GM23338 (cell line): ENCODE results near the gene TRIOBP. TPM values are rescaled to one million over a fixed set of nuclear protein-coding genes. Genes with fewer than 3 reads are reported as not detected.

Experiments used
- ATAC-seq: fragments of 200-7000 bp; cut with Tn5 transposase; 3 replicates; pipeline ENCODE4 v1.9.1; 2020
- DNase-seq: peaks from one replicate; pipeline ENCODE4 v3.0.0-alpha.2; 2015; ENCODE audit warnings: low spot score
- H2AFZ ChIP-seq: fragments of 200-600 bp; sonication (generic); 2 replicates; pipeline ENCODE4 v1.8.0; 2016; ENCODE audit warnings: antibody characterized with exemption, mild to moderate bottlenecking, moderate library complexity
- H3F3A ChIP-seq: fragments of 200-600 bp; sonication (generic); replicated peaks from 2 replicates; pipeline ENCODE4 v1.8.0; 2017; ENCODE audit warnings: antibody characterized with exemption, mixed run types, low read depth
- H3K27ac ChIP-seq: fragments of 200-600 bp; sonication (generic); 2 replicates; pipeline ENCODE4 v1.6.1; 2016; ENCODE audit warnings: low read depth
- H3K27me3 ChIP-seq: fragments of 200-600 bp; sonication (generic); 2 replicates; pipeline ENCODE4 v1.8.0; 2016; ENCODE audit warnings: mild to moderate bottlenecking, mixed run types, moderate library complexity; ENCODE audit not compliant: insufficient read depth
- H3K36me3 ChIP-seq: fragments of 200-600 bp; sonication (generic); 2 replicates; pipeline ENCODE4 v1.8.0; 2016; ENCODE audit warnings: mild to moderate bottlenecking; ENCODE audit not compliant: insufficient read depth
- H3K4me1 ChIP-seq: fragments of 200-600 bp; sonication (generic); 2 replicates; pipeline ENCODE4 v1.8.0; 2016; ENCODE audit warnings: mild to moderate bottlenecking, moderate library complexity; ENCODE audit not compliant: insufficient read depth
- H3K4me2 ChIP-seq: fragments of 200-600 bp; sonication (generic); 2 replicates; pipeline ENCODE4 v1.7.1; 2017; ENCODE audit warnings: mixed run types
- H3K4me3 ChIP-seq: fragments of 200-600 bp; sonication (generic); 2 replicates; pipeline ENCODE4 v1.6.1; 2016; ENCODE audit warnings: mixed run types
- H3K79me2 ChIP-seq: fragments of 200-600 bp; sonication (generic); replicated peaks from 2 replicates; pipeline ENCODE4 v1.8.0; 2017; ENCODE audit warnings: mild to moderate bottlenecking; ENCODE audit not compliant: insufficient read depth
- H3K9me2 ChIP-seq: fragments of 200-600 bp; sonication (generic); 2 replicates; pipeline ENCODE4 v1.8.0; 2017; ENCODE audit not compliant: insufficient read depth
- H4K20me1 ChIP-seq: fragments of 200-600 bp; sonication (generic); replicated peaks from 2 replicates; pipeline ENCODE4 v1.8.0; 2017; ENCODE audit warnings: mild to moderate bottlenecking; ENCODE audit not compliant: insufficient read depth
- H3K27ac Mint-ChIP-seq: 2 replicates; pipeline ENCODE4 v1.8.0; 2020; ENCODE audit warnings: inconsistent platforms, mild to moderate bottlenecking, moderate library complexity, mixed read lengths
- H3K27me3 Mint-ChIP-seq: 3 replicates; pipeline ENCODE4 v1.8.0; 2022; ENCODE audit warnings: low read depth, mild to moderate bottlenecking, moderate library complexity, mixed read lengths, inconsistent platforms; ENCODE audit not compliant: insufficient read depth, poor library complexity
- H3K36me3 Mint-ChIP-seq: 3 replicates; pipeline ENCODE4 v1.8.0; 2021; ENCODE audit warnings: low read depth, mild to moderate bottlenecking, inconsistent platforms, moderate library complexity, mixed read lengths
- H3K4me1 Mint-ChIP-seq: 3 replicates; pipeline ENCODE4 v1.8.0; 2020; ENCODE audit warnings: mild to moderate bottlenecking, inconsistent platforms, mixed read lengths
- H3K4me3 Mint-ChIP-seq: 3 replicates; pipeline ENCODE4 v1.8.0; 2021; ENCODE audit warnings: moderate library complexity, mild to moderate bottlenecking, inconsistent platforms, mixed read lengths
- H3K9me3 Mint-ChIP-seq: 3 replicates; pipeline ENCODE4 v1.8.0; 2020; ENCODE audit warnings: moderate library complexity, mild to moderate bottlenecking, inconsistent platforms, mixed read lengths
- EZH2 ChIP-seq: fragments of 200-600 bp; sonication (generic); IDR thresholded peaks from one replicate; pipeline ENCODE4 v1.8.0; 2017; ENCODE audit warnings: antibody characterized with exemption, mild to moderate bottlenecking, low read depth; ENCODE audit not compliant: unreplicated experiment
- EZH2phosphoT487 ChIP-seq: fragments of 200-600 bp; sonication (generic); IDR thresholded peaks from one replicate; pipeline ENCODE4 v1.8.1; 2018; ENCODE audit warnings: antibody characterized with exemption; ENCODE audit not compliant: unreplicated experiment
- JUNB ChIP-seq: IDR thresholded peaks from one replicate; pipeline ENCODE4 v1.6.1; 2016; ENCODE audit warnings: antibody characterized with exemption; ENCODE audit not compliant: unreplicated experiment
- NANOG ChIP-seq: IDR thresholded peaks from 2 replicates; pipeline ENCODE4 v1.6.1; 2016; ENCODE audit warnings: antibody characterized with exemption, borderline replicate concordance
- ZNF331 ChIP-seq: fragments of 250-450 bp; sonication (Bioruptor Pico); IDR thresholded peaks from 2 replicates; pipeline ENCODE4 v1.5.0; 2020; ENCODE audit warnings: low read depth, mild to moderate bottlenecking, moderate library complexity
- polyA plus RNA-seq: library from polyadenylated mRNA; unstranded; fragments of >200 nt; fragmentation: Nextera tagmentation; extraction: Ambion mirVana; gene quantifications from 2 replicates; pipeline ENCODE4 v1.2.1, GENCODE V29; 2016
- total RNA-seq: library from RNA; depleted of rRNA; stranded (reverse); fragments of >200 nt; shearing (Covaris generic); gene quantifications from 2 replicates; pipeline ENCODE4 v1.2.3, GENCODE V29; 2014
- TF ChIP-seq, protein P1 (sequence below): IDR thresholded peaks from 2 replicates; pipeline ENCODE4 v1.6.1; 2016; ENCODE audit warnings: antibody characterized with exemption
- TF ChIP-seq, protein P2 (sequence below): IDR thresholded peaks from one replicate; pipeline ENCODE4 v1.6.1; 2018; ENCODE audit warnings: antibody characterized with exemption; ENCODE audit not compliant: unreplicated experiment
- TF ChIP-seq, protein P3 (sequence below): fragments of 250-450 bp; sonication (Bioruptor Pico); IDR thresholded peaks from 2 replicates; pipeline ENCODE4 v1.5.0; 2020; ENCODE audit warnings: mild to moderate bottlenecking, moderate library complexity

Gene TRIOBP
- total and polyA plus RNA-seq, 2 experiments from 2014 or later = 21.4 to 48.4 TPM

DNA sequence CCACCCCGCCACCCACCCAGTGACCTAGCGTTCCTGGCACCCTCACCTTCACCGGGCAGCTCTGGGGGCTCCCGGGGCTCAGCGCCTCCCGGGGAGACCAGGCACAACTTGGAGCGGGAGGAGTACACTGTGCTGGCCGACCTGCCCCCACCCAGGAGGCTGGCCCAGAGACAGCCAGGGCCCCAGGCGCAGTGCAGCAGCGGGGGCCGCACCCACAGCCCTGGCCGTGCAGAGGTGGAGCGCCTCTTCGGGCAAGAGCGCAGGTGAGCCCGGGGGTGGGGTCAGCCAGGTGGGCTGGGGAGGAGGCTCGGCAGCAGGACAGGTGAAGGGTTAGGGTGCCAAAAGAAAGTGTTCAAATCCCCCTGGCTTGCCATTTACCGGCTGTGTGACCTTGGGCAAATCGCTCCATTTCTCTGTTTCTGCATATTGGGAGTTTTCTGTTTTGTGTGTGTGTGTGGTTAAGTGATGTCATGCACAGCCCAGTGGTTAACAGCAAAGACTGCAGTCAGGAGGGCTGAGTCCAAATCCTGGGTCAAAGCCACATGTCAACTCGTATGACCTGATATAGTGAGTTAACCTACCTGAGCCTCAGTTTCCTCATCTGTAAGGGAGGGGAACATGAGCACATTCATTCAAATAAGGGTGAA, 29.5 kb downstream of the TRIOBP start:
- H3K4me3 Mint-ChIP-seq = no peak overlapping the region
- no peaks in the 10 kb centered on the region for H3K36me3 ChIP-seq
- peaks cover 3% of the 10 kb centered on the region for H4K20me1 ChIP-seq
- H3K9me2 ChIP-seq = no peaks in the 10 kb centered on the region
- H3K27ac ChIP-seq = no peak overlapping the region
- peaks cover 28% of the 10 kb centered on the region for H3K36me3 Mint-ChIP-seq
- H3K9me3 Mint-ChIP-seq = peaks cover 7% of the 10 kb centered on the region; the same call in 2 of the 3 replicates
- no peak overlapping the region for H3K27ac Mint-ChIP-seq
- no peaks in the 10 kb centered on the region for H3K79me2 ChIP-seq
- no peaks in the 10 kb centered on the region for H3F3A ChIP-seq
- H3K4me2 ChIP-seq = no peak overlapping the region
- H3K27me3 ChIP-seq = peaks cover 4% of the 10 kb centered on the region; the same call in 1 of the 2 replicates
- TF ChIP-seq, protein P1, sequence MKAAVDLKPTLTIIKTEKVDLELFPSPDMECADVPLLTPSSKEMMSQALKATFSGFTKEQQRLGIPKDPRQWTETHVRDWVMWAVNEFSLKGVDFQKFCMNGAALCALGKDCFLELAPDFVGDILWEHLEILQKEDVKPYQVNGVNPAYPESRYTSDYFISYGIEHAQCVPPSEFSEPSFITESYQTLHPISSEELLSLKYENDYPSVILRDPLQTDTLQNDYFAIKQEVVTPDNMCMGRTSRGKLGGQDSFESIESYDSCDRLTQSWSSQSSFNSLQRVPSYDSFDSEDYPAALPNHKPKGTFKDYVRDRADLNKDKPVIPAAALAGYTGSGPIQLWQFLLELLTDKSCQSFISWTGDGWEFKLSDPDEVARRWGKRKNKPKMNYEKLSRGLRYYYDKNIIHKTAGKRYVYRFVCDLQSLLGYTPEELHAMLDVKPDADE = no peak
- TF ChIP-seq EZH2 = no peak
- TF ChIP-seq ZNF331 (CRISPR knock-in tag) = no peak
- H3K4me1 ChIP-seq = no peaks in the 10 kb centered on the region
- H3K27me3 Mint-ChIP-seq = peaks cover 24% of the 10 kb centered on the region
- H3K4me3 ChIP-seq = no peak overlapping the region
- ATAC-seq = peak; percentile 37; the same call in 2 of the 3 replicates
- no peak overlapping the region for H2AFZ ChIP-seq
- no peaks in the 10 kb centered on the region; the same call in 2 of the 3 replicates for H3K4me1 Mint-ChIP-seq
- no peak for DNase-seq

DNA sequence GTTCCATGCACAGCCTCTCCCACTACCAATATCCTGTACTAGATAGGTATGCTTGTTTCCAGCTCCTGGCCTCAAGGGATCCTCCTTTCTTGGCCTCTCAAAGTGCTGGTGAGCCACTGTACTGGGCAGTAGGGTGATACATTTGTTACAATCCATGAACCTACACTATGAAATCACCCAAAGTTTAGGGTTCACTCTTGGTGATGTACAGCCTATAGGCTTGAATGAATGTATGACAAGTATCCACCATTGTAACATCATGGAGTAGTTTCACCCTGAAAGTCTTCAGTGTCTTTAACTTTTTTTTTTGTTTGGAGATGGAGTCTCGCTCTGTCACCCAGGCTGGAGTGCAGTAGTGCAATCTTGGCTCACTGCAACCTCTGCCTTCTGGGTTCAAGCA, 31.8 kb downstream of the TRIOBP start:
- Mint-ChIP-seq H3K9me3 (peaks cover 3% of the 10 kb centered on the region; the same call in 2 of the 3 replicates), H3K36me3 (peaks cover 16% of the 10 kb centered on the region), H3K4me3 (no peak overlapping the region), H3K27me3 (peaks cover 22% of the 10 kb centered on the region), H3K27ac (no peak overlapping the region), H3K4me1 (no peaks in the 10 kb centered on the region; the same call in 2 of the 3 replicates)
- Histone ChIP-seq H2AFZ (no peak overlapping the region), H3K27me3 (peaks cover 20% of the 10 kb centered on the region), H3F3A (no peaks in the 10 kb centered on the region), H3K36me3 (no peaks in the 10 kb centered on the region), H3K27ac (no peak overlapping the region), H4K20me1 (peaks cover 3% of the 10 kb centered on the region), H3K9me2 (no peaks in the 10 kb centered on the region), H3K79me2 (no peaks in the 10 kb centered on the region), H3K4me1 (no peaks in the 10 kb centered on the region), H3K4me2 (no peak overlapping the region), H3K4me3 (no peak overlapping the region)
- DNase-seq = no peak
- ATAC-seq = no peak
- TF ChIP-seq JUNB (no peak), ZNF331 (CRISPR knock-in tag) (no peak), NANOG (no peak), EZH2phosphoT487 (no peak), EZH2 (no peak)
- TF ChIP-seq, protein P2, sequence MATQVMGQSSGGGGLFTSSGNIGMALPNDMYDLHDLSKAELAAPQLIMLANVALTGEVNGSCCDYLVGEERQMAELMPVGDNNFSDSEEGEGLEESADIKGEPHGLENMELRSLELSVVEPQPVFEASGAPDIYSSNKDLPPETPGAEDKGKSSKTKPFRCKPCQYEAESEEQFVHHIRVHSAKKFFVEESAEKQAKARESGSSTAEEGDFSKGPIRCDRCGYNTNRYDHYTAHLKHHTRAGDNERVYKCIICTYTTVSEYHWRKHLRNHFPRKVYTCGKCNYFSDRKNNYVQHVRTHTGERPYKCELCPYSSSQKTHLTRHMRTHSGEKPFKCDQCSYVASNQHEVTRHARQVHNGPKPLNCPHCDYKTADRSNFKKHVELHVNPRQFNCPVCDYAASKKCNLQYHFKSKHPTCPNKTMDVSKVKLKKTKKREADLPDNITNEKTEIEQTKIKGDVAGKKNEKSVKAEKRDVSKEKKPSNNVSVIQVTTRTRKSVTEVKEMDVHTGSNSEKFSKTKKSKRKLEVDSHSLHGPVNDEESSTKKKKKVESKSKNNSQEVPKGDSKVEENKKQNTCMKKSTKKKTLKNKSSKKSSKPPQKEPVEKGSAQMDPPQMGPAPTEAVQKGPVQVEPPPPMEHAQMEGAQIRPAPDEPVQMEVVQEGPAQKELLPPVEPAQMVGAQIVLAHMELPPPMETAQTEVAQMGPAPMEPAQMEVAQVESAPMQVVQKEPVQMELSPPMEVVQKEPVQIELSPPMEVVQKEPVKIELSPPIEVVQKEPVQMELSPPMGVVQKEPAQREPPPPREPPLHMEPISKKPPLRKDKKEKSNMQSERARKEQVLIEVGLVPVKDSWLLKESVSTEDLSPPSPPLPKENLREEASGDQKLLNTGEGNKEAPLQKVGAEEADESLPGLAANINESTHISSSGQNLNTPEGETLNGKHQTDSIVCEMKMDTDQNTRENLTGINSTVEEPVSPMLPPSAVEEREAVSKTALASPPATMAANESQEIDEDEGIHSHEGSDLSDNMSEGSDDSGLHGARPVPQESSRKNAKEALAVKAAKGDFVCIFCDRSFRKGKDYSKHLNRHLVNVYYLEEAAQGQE = no peak
- TF ChIP-seq, protein P3, sequence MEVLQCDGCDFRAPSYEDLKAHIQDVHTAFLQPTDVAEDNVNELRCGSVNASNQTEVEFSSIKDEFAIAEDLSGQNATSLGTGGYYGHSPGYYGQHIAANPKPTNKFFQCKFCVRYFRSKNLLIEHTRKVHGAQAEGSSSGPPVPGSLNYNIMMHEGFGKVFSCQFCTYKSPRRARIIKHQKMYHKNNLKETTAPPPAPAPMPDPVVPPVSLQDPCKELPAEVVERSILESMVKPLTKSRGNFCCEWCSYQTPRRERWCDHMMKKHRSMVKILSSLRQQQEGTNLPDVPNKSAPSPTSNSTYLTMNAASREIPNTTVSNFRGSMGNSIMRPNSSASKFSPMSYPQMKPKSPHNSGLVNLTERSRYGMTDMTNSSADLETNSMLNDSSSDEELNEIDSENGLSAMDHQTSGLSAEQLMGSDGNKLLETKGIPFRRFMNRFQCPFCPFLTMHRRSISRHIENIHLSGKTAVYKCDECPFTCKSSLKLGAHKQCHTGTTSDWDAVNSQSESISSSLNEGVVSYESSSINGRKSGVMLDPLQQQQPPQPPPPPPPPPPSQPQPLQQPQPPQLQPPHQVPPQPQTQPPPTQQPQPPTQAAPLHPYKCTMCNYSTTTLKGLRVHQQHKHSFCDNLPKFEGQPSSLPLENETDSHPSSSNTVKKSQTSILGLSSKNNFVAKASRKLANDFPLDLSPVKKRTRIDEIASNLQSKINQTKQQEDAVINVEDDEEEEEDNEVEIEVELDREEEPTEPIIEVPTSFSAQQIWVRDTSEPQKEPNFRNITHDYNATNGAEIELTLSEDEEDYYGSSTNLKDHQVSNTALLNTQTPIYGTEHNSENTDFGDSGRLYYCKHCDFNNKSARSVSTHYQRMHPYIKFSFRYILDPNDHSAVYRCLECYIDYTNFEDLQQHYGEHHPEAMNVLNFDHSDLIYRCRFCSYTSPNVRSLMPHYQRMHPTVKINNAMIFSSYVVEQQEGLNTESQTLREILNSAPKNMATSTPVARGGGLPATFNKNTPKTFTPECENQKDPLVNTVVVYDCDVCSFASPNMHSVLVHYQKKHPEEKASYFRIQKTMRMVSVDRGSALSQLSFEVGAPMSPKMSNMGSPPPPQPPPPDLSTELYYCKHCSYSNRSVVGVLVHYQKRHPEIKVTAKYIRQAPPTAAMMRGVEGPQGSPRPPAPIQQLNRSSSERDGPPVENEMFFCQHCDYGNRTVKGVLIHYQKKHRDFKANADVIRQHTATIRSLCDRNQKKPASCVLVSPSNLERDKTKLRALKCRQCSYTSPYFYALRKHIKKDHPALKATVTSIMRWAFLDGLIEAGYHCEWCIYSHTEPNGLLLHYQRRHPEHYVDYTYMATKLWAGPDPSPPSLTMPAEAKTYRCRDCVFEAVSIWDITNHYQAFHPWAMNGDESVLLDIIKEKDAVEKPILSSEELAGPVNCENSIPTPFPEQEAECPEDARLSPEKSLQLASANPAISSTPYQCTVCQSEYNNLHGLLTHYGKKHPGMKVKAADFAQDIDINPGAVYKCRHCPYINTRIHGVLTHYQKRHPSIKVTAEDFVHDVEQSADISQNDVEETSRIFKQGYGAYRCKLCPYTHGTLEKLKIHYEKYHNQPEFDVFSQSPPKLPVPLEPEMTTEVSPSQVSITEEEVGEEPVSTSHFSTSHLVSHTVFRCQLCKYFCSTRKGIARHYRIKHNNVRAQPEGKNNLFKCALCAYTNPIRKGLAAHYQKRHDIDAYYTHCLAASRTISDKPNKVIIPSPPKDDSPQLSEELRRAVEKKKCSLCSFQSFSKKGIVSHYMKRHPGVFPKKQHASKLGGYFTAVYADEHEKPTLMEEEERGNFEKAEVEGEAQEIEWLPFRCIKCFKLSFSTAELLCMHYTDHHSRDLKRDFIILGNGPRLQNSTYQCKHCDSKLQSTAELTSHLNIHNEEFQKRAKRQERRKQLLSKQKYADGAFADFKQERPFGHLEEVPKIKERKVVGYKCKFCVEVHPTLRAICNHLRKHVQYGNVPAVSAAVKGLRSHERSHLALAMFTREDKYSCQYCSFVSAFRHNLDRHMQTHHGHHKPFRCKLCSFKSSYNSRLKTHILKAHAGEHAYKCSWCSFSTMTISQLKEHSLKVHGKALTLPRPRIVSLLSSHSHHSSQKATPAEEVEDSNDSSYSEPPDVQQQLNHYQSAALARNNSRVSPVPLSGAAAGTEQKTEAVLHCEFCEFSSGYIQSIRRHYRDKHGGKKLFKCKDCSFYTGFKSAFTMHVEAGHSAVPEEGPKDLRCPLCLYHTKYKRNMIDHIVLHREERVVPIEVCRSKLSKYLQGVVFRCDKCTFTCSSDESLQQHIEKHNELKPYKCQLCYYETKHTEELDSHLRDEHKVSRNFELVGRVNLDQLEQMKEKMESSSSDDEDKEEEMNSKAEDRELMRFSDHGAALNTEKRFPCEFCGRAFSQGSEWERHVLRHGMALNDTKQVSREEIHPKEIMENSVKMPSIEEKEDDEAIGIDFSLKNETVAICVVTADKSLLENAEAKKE (CRISPR knock-in tag) = no peak
- TF ChIP-seq, protein P1 = no peak
